Activated CD4-positive, alpha-beta T cell treated with anti-CD3 and anti-CD28 coated beads, Interleukin-2, amount 50 U/mL, for 48 hours (primary cell): ENCODE measurements around the gene HSD17B11.
"Not testable (repeated sequence)": the region's sequence is repeated elsewhere in the genome, so short reads cannot be mapped to it uniquely, and the experiment has no call there.

Experiments used
- DNase-seq, 2 experiments: peaks; one replicate each; pipeline ENCODE4 v3.0.0-alpha.2; 2020

The HSD17B11 gene

DNA sequence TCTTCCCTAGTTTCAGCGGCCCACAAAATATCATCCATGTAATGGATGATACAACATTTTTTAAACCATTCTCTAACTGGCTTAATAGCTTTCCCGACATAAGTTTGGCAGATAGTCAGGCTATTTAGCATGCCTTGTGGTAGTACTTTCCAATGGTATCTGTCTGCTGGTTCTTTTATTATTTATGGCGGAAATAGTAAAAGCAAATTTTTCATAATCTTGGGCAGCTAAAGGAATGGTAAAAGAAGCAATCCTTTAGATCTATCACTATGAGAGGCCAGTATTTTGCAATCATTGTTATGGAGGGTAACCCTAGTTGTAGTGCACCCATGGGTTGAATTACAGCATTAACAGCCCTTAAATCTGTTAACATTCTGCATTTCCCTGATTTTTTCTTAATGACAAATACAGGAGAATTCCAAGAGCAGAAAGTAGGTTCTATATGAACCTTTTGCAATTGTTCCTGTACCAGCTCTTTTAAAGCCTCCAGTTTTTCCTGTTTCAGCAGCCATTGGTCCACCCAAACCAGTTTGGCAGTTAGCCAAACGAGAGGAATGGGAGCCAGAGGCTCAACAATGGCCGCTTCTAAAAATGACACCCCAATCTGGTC lies 14.3 kb upstream of the HSD17B11 start:
- DNase-seq: no peak

DNA sequence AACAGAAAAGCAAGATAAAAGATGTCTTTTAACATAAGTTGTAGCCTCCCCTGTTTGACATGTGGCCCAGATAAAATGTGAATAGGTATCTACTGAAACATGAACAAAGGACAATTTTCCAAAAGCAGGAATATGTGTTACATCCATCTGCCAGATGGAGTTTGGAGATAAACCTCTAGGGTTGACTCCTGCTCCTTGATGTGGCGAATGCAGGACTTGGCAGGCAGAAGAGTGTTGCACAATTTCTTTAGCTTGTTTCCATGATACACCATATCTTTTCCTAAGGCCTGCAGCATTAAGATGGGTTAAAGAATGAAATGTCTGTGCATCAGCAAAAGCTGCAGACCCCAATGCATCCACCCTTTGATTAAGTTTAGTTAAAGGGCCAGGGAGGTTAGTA lies 12.7 kb upstream of the HSD17B11 start:
- not testable (repeated sequence) for DNase-seq

DNA sequence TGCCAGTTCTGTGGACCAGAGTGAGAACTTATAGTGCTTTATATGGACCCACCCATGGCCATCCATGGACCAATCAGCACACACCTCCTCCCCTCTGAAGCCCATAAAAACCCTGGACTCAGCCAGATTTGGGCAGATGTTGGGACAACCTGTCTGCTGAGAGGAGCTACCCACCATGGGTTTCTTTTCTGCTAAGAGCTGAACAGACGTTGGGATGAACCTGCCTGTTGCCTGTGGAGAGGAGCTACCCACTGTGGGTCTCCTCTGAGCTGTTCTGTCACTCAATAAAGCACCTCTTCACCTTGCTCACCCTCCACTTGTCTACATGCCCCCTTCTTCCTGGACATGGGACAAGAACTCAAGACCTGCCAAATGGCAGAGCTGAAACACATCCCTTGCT lies 9.0 kb upstream of the HSD17B11 start:
- DNase-seq: no peak

DNA sequence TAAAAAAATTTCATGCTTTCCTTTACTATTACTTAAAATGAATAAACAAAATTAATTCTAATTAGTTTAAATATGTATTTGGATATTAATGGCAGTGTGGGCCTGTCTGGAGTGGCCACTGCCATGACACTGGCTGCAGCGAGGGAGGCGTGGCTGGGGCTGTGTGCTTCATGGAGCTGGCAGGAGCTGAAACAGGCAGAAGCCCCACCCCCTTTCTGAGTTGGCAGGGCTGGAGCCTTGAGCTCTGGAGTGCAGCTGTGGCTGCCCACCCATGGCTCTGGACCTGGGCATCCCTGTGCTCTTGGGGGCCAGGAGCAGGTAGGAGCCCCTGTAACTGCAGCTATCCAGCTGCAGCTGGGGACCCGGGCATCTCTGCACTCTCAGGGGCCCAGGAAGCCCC lies 8.2 kb upstream of the HSD17B11 start:
- no peak for DNase-seq

DNA sequence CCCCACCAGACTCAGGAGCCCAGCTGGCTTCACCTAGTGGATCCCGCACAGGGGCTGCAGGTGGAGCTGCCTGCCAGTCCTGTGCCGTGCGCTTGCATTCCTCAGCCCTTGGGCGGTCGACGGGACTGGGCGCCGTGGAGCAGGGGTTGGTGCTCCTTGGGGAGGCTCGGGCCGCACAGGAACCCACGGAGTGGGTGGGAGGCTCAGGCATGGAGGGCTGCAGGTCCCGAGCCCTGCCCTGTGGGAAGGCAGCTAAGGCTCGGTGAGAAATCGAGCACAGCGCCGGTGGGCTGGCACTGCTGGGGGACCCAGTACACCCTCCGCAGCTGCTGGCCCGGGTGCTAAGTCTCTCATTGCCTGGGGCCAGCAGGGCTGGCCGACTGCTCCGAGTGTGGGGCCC lies 4.9 kb upstream of the HSD17B11 start:
- not testable (repeated sequence) for DNase-seq

DNA sequence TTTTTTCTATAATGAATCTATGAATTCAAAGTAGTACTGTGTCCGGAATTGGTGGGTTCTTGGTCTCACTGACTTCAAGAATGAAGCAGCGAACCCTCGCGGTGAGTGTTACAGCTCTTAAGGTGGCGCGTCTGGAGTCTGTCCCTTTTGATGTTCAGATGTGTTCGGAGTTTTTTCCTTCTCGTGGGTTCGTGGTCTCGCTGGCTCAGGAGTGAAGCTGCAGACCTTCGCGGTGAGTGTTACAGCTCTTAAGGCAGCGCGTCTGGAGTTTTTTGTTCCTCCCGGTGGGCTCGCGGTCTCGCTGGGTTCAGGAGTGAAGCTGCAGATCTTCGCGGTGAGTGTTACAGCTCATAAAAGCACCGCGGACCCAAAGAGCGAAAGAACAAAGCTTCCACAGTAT lies 4.1 kb upstream of the HSD17B11 start:
- DNase-seq: not testable (repeated sequence)

DNA sequence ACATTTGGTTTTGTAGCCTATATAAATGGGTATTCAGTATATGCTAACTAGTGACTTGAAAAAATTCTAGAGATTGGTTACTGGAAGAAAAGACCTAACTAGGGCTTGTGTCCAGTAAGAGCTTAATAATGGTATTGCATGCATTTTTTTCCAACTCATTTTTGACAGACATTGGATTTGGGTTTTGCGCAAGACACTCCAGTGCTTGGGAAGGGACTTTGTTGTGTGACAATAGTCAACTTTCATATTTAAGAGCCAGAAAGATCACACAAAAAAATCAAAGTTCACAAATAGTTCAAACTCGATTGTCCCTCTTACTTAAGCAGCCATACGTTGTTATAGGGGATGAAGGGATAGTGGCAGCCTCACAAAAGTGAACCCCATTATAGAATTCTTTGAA lies 1.2 kb upstream of the HSD17B11 start:
- no peak for DNase-seq

DNA sequence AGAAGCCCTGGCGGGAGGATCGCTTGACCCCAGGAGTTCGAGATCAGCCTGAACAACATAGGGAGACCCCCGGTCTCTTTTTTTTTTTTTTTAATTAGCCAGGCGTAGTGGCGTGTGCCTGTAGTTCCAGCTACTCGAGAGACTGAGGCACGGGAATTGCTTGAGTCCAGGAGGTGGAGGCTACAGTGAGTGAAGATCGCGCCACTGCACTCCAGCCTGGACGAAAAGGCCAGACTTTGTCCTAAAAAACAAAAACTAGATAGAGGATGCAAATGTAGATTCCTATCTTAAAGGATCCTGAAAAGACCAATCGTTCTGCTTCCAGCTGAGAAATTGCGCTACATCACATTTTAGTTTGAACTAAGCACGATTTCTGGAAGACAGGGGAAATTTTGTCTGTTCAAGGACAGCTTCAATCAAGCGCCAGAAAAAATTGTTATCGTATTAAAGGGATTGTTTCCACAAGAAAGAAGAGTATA lies 627 bp upstream of the HSD17B11 start:
- DNase-seq: no peak

DNA sequence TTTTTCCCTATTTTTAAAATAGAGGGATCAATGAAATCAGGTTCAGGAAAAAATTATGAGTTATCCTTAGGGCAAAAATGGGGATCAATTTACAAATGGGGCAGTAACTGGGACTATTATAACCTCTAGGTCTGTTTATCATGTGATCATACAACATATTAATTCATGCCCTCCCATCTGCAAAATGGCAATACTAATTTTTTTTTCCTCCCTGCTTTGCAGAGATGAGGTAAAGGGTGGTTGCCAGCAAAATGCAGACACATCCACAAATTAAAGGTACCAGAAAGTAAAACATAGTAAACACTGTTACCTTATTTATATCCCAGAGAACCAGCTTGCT lies 467 bp downstream of the HSD17B11 start:
- no peak for DNase-seq

DNA sequence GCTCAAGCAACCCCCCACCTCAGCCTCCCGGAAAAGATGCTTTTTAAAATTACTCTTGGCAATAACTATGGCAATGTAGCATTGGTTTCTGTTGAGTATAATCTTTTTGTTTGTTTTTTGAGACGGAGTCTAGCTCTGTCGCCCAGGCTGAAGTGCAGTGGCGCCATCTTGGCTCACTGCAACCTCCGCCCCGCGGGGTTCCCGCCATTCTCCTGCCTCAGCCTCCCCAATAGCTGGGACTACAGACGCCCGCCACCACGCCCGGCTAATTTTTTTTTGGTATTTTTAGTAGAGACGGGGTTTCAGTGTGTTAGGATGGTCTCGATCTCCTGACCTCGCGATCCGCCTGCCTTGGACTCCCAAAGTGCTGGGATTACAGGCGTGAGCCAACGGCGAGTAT lies 933 bp downstream of the HSD17B11 start:
- DNase-seq: peak in 1 of 2 experiments; percentile 21

DNA sequence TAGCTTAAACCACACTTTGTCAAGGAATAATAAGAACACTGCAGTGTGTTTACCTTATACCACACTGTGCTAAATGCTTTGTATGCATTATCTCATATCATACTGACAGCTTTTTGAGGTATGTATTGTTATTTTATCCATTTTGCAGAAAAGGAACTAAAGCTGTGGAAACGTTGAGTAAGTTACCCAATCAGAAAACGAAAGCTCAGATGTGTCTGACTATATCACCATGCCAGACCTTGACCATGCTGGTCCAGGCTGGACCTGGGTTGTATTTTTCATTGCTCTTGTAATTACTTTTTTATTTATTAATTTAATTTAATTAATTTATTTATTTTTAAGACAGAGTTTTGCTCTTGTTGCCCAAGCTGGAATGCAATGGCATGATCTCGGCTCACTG lies 2.1 kb downstream of the HSD17B11 start:
- DNase-seq: no peak

DNA sequence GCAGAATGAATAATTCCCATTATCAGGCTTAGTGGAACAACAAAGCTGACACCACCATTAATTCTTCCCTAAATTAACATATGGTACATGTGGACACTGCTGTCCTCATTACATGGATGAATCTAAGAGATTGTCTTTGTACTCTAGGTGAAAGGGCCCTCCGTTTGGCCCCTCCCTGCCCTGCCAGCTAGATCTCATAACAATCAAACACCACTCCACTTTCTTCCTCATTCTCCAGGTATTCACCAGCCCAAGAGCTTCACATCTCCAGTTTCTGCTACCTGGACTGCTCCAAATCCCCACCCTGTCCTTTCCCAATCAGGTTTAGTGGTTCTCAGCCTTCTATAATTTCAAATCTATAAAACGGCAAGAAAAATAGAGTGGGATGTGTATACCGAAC lies 3.8 kb downstream of the HSD17B11 start:
- DNase-seq: no peak

DNA sequence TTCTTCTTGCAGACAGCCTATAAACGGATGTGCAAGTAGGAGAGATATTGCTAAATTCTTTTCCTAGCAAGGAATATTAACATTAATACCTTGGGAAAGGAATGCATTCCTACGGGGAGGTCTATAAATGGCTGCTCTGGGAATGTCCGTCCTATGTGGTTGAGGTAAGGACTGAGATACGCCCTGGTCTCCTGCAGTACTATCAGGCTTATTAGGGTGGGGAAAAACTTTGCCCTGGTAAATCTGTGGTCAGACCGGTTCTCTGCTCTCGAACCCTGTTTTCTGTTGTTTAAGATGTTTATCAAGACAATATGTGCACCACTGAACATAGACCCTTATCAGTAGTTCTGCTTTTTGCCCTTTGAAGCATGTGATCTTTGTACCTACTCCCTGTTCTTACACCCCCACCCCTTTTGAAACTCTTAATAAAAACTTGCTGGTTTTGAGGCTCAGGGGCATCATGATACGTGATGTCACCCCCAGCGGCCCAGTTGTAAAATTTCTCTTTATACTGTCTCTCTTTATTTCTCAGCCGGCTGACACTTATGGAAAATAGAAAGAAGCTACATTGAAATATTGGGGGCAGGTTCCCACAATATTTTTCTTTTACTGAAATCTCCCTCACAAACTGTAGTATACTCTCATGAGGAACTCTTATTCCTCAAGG lies 6.4 kb downstream of the HSD17B11 start:
- not testable (repeated sequence) for DNase-seq

DNA sequence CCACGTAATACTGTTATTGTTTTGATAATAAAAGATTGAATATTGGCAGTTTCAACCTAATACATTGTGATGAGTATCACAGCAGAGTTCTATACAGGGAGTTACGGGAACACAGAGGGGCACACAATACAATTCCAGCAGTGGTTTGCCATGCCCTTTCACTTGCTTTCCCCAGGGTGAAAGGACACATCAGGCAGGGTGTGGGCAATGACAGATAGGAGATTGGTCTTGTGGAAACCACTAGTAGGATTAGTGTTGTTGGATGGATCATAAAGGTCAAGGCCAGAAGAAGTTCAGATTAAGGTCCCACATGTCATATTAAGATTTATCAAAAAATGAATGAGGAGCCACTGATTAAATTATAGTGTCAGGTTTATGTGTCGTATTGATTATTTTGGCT lies 8.1 kb downstream of the HSD17B11 start:
- DNase-seq: no peak

DNA sequence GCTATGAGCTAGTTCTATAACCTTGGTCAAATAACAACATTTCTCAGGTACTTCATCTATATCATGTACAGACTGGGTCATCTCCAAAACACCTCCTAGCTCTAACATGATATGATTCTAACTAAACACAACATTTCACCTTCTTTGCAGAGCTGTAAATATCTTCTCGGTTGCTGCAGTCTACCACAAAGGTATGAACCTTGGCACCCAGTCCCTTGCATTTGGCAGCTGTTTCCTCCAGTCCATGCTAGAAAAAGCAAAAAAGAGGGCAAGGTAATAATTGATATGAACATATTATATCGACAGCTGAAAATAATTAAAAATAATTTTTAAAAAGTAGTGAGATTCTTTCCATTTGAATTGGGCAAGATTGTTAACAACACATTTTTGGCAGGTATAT lies 8.9 kb downstream of the HSD17B11 start:
- DNase-seq: no peak

DNA sequence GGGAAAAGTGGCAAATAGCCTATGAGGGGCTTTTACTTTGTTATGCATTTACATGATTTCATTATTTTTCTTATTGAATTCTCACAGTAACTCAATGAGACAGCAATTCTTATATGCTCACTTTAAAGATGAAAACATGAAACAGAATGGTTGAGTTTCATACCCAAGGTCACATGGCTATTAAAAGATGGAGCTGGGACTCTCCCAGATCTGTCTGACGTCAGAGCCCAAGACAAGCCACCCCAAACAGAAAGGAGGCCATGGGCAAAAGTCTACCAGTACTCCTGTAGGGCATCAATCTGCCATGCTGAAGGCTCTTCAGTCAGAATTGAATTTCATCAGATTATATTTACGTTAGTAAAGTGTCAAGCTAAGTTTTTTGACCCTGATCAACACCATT lies 13.2 kb downstream of the HSD17B11 start:
- DNase-seq: no peak

DNA sequence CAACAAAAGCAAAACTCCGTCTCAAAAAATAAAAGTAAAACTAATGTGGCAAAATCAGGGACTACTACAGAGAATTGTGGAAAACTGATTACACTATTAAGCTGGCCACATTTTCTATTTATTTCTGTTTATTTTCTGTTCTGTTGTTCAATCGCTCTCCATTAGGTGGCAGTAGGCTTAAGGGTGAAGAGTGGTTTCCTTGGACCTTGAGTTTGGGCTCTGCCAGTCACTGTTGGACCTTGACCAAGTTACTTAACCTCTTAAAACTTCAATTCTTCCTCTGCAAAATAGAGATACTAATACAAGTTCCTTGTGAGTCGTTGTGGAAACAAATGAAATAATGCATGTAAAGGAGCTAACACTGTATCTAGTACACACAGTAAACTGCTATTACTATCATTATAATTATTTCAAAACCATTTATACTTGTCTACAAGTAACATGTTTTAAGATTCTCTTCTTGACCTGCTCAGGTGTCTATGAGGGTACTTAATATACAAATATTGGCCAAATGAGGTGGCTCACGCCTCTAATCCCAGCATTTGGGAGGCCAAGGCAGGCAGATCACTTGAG lies 15.2 kb downstream of the HSD17B11 start:
- DNase-seq: no peak

DNA sequence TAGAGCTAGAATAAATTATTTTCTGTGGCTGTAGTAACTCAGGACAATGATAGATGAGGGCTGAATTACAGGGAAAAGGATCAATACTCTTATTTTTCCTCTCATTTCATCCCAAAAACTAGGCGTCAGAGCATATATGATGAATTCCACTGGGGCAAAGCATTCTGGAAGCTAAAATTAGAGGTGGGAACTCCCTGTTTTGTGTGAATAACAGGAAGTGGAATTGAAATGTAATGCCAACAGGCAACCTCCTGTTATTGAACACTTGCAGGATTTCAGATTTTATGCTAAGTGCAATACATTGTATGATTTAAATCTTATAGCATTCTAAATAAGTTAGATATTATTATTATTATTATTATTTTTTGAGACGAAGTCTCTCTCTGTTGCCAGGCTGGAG lies 20.9 kb downstream of the HSD17B11 start:
- DNase-seq: no peak

DNA sequence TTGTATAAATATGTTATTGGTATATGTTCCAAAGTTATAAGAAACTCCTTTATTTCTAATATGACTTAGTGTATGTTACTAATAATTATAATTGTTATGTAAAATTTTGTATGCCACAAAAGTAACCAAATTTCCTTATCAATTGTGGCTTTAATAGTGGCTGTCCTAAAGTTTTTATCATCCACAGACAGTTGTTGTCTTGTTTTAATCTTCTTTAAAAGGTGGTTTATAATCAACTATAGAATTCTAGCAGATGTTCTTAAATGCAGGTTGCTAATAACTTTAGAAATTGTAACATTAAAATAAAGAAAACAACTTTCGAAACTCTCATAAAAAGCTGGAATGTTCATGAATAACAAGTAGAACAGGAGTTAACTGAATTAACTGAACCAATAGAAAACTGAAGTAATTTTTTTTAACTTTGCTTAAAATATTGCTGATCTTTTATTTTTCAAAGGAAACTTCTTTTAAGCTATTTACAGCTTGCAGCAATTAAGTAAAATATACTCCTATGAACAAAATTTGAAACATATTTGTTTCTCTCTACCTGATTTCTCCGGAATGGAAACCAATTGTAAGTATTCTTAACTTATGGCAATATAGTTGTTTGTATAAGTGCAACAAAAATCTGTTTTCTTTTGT lies 24.3 kb downstream of the HSD17B11 start:
- DNase-seq: no peak

DNA sequence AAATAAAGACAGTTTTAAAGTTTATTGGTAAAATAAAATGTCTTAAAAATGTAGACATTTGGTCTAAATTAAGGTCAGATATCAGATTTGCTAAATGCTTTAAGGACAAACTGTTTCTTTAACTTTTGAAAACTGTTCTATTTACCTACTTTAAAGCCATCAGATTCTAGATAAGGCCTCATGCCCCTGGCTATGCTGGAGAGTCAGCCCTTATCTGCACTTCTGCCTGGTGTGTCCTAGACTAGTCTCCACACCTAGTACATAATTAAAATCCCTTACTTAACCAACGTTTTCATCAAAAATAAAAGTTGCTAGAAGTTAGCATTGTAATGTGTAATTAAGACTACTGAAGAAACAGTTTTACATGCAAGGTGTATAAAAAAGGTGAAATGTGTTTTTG lies 25.6 kb downstream of the HSD17B11 start:
- no peak for DNase-seq

DNA sequence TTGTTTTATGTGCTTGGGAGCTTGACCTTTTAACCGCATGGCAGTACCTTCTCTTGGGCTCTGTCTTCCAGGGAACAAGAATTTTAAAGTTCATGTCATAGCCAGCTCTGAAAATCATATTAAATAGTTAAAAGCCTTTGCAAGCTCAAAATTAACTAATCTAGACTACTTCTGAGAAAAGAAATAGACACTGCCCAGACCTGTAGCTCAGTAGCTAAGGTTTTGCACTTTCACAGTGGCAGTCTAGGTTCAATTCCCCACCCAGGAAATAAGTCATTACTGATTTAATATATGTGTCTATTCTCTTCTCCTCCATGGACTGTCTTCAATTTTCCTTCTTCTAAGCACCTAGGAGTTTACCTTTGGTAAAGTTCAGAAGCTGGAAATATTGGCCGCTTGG lies 27.4 kb downstream of the HSD17B11 start:
- no peak for DNase-seq

DNA sequence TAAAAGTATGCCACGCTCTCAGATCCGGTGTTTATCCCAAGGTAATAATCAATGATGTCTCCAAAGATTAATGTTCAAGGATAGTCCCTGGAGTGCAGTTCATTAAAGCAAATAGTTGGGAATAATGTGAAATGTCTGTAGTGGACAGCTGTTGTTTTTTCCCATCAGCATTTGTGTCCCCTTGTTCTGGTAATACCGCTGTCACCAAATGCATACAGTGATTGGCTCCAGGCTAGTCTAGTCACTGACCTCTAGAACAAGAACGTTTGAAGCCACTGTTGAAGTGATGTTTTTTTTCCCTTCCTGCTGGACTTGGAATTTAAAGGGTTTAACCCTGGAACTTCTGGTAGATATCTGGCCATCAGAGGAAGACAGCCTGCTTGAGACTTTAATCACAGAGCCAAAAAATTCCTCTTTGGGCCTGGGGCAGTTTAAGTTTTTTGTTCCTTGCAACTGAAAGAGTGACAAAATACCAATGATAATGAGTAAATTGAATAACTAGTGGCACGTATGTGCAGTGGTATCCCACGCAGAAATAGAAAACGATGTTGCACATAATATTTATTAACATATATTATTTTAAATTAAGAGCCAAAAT lies 30.6 kb downstream of the HSD17B11 start:
- no peak for DNase-seq

DNA sequence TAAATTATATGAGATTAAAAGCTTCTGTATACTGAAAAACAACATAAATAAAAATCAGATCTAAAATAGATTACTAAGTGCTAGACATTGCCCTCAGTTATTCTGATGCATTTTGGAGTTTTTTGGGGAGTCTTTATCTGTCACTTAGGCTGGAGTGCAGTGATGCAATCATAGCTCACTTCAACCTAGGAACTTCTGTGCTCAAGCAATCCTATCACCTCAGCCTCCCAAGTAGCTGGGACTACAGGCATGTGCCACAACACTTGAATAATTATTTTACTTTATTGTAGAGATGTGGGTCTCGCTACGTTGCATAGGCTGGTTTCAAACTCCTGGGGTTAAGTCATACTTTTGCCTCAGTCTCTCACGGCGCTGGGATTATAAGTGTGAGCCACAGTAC lies 31.7 kb downstream of the HSD17B11 start:
- no peak for DNase-seq
